HG03039 (cell line): Measurements from ENCODE around the gene SSC5D.
"Not testable (repeated sequence)": the region's sequence is repeated elsewhere in the genome, so short reads cannot be mapped to it uniquely, and the experiment has no call there.

Experiments used
- ATAC-seq: cut with Tn5 transposase; IDR thresholded peaks from one replicate; pipeline ENCODE4 v1.9.1; 2021; ENCODE audit warnings: mild to moderate bottlenecking, moderate library complexity; ENCODE audit not compliant: unreplicated experiment

The SSC5D gene

GRCh38 chr19:55486043-55486970, 1.9 kb upstream of the SSC5D start:
- ATAC-seq, result no peak

- no peak for ATAC-seq
Measured at GRCh38 chr19:55486971-55487923, 989 bp upstream of the SSC5D start.

- no peak for ATAC-seq
Measured at GRCh38 chr19:55488986-55489710, 912 bp downstream of the SSC5D start.

- no peak for ATAC-seq
Measured at GRCh38 chr19:55489711-55490477, 1.7 kb downstream of the SSC5D start.

DNA sequence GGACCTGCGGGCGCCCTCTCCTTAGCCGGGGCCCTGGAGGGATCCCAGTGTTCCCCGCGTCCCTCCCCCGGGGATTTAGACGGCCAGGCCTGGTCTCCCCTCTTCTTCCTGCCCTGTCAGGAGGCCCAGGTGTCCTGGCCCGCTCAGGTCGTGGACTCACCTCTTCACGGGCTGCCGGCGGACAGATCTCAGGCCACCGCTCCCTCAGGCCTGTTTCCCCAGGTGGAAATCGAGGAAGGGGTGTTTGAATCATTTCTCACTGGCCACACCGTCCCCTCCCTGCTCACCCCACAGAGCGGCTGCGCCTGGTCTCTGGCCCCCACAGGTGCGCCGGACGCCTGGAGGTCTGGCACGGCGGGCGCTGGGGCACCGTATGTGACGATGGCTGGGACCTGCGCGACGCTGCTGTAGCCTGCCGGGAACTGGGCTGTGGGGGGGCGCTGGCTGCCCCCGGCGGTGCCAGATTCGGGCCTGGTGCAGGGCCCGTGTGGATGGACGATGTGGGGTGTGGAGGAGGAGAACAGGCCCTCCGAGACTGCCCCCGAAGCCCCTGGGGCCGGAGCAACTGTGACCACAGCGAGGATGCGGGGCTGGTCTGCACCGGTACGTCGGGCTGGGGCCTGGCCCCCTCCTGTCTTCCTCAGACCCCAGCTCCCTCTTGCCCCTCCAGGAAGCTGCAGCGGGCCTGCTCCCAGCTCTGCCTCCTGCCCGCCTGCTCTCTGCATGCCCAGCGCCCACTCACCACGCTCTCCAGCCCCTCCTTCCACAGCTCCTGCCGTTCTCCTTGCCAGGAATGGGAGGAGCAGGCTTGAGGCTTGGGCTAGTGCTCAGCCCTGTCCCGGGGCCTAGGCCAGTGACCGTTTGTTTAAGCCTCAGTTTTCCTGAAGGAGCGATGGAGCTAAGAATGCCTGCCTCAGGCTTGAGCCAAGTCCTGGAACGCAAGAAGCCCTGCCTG, 2.5 kb downstream of the SSC5D start:
- ATAC-seq, result no peak

- ATAC-seq, result no peak
Measured at GRCh38 chr19:55491546-55492360, 3.5 kb downstream of the SSC5D start.

DNA sequence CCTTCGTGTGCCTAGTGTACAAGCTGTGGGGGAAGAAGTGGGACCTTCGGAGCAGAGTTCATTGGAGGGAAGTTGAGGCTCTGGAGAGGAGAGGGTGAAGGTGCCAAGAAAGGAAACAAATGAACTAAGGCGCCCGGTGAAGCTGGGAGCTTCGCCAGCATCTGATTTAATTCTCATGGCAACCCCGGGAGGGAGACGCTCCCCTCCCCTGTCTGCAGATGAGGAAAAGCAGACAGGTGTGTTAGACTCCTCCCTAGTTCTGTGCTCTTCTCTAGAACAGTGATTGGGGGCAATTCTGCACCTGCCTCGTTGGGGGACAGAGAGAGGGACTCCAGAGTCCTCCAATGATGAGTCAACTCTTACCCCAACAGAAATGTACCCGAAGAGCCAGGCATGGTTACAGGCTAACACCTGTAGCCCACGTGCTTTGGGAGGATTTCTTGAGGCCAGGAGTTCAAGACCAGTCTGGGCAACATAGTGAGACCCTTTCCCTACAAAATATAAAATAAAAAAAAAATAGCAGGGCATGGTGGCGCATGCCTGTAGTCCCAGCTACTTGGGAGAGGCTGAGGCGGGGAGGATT, 4.2 kb downstream of the SSC5D start:
- no peak for ATAC-seq

GRCh38 chr19:55493052-55493644, 4.9 kb downstream of the SSC5D start:
- no peak for ATAC-seq

- ATAC-seq, result no peak
Measured at GRCh38 chr19:55493645-55494171, 5.5 kb downstream of the SSC5D start.

GRCh38 chr19:55494172-55494761, 6.0 kb downstream of the SSC5D start:
- ATAC-seq, result no peak

DNA sequence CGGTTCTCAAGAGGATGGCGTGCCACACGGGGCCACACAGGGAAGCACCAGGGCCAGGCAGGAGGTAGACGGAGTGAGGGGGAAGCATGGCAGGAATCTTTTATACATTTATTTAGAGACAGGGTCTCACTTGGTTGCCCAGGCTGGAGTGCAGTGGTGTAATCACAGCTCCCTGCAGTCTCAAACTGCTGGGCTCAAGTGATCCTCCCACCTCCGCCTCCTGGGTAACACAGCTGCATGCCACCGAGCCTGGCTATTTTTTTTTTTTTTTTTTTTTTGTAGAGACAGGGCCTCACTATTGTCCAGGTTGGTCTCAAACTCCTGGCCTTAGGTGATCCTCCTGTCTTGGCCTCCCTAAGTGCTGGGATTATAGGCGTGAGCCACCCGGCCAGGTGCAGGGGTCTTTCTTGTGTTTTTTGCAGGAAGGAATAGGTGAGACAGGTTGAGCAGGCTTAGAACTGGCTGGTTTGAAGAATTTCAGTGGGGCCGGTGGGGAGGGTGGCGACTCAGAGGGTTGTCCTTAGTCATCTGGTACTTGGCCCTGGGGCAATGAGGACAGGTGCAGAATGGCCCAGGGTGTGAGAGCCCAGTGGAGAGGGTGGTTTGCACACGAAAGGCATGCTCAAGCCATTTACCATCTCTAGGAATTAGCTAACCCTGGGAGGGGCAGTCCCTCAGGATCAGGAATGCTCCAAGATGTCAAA, 7.6 kb downstream of the SSC5D start:
- no peak for ATAC-seq

DNA sequence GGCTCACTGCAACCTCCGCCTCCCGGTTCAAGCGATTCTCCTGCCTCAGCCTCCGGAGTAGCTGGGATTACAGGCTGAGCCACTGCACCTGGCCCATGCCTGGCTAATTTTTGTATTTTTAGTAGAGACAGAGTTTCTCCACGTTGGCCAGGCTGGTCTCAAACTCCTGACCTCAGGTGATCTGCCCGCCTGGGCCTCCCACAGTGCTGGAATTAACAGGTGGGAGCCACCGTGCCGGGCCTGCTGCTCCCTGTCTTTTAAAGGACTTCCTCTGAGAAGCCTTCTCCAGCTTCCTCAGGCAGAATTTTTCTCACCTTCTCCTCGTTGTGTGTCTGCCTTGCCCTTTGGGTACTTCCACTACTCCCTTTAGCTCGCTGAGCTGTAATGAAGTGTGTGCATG, 8.6 kb downstream of the SSC5D start:
- not testable (repeated sequence) for ATAC-seq

DNA sequence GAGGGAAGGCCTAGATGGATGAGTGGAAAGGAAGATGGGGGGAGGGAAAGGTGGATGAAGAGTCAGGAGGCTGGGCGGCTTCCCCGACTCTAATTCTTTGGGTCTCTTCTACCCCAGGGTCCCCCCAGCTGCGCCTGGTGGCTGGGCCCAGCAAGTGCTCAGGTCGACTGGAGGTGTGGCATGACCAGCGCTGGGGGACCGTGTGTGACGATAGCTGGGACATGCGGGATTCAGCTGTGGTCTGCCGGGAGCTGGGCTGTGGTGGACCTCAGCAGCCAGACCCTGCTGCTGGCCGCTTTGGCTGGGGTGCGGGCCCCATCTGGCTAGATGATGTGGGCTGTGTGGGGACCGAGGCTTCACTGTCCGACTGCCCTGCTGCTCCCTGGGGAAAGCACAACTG, 9.5 kb downstream of the SSC5D start:
- no peak for ATAC-seq

GRCh38 chr19:55498246-55498840, 10.1 kb downstream of the SSC5D start:
- ATAC-seq, result no peak

DNA sequence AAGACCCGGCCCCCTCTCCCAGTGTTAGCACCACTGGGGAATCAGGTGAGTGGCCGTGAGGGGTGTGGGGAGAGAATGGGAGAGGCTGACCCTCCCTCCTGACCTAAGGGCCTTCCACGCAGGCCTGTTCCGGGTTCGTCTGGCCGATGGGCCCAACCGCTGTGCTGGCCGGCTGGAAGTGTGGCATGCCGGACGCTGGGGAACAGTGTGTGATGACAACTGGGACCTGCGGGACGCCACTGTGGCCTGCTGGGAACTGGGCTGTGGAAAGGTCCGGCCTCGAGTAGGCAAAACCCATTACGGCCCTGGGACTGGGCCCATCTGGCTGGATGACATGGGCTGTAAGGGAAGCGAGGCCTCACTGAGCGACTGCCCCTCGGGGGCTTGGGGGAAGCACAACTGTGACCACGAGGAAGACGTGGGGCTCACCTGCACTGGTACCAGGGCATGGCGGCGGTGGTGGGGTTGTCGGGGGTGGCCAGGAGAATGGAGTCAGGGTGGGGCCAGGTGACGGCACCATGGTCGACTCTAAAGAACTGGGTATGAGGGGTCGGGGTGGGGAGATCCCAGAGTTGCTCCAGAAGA, 12.2 kb downstream of the SSC5D start:
- ATAC-seq, result no peak
